ENCODE results near the gene ACOX3.

ACOX3 gene

GRCh38 chr4:8385611-8386010 lies 54.9 kb downstream of the ACOX3 start:
- DNase-seq: no peak

- DNase-seq: no peak
Measured at GRCh38 chr4:8385106-8385505, 55.4 kb downstream of the ACOX3 start.

- no peak for DNase-seq
Measured at GRCh38 chr4:8384397-8385060, 56.0 kb downstream of the ACOX3 start.

GRCh38 chr4:8383451-8384160 lies 56.9 kb downstream of the ACOX3 start:
- DNase-seq: no peak

GRCh38 chr4:8383016-8383415 lies 57.5 kb downstream of the ACOX3 start:
- no peak for DNase-seq

GRCh38 chr4:8381814-8382581 lies 58.5 kb downstream of the ACOX3 start:
- no peak for DNase-seq

- DNase-seq: no peak
Measured at GRCh38 chr4:8380511-8381415, 59.8 kb downstream of the ACOX3 start.

GRCh38 chr4:8379771-8380170 lies 60.8 kb downstream of the ACOX3 start:
- DNase-seq: no peak

DNA sequence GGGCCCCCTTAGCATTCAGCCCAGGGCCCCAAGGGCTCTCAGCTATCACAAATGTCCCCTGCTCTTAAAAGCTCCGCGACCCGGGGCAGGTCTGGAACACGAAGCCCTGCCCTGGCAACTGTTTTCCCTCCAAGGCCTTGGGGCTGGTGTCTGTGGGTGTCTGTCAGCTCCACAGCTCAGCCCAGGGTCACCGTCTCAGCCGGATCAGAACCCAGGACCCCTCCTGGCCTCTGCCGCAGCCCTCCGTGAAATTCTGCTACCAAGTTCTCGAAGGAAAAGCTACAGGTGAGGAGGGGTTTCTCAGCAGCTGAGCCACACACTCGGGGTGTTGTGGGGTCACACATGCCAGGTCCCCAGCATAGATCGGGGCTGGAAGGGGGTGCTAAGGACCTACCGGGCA lies 61.2 kb downstream of the ACOX3 start:
- no peak for DNase-seq

DNA sequence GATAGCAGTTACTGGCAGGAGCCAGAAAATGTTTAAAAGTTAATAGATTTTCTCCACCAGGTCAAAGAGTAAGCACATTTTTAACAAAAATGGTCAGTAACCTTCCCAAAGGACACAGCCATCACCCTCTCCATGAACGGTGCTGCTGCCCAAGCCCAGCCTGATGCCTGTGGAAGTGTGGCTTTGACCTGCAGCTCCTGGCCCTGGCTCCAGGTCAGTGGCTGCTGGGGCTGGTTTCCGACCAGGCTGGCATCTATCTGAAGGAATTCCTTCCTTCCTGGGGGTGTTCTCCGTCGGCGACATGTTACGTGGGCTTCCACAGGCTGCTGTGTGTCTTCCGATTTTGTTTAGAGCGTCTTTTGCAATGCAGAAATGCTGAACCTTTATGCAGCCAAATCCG lies 61.7 kb downstream of the ACOX3 start:
- no peak for DNase-seq

DNA sequence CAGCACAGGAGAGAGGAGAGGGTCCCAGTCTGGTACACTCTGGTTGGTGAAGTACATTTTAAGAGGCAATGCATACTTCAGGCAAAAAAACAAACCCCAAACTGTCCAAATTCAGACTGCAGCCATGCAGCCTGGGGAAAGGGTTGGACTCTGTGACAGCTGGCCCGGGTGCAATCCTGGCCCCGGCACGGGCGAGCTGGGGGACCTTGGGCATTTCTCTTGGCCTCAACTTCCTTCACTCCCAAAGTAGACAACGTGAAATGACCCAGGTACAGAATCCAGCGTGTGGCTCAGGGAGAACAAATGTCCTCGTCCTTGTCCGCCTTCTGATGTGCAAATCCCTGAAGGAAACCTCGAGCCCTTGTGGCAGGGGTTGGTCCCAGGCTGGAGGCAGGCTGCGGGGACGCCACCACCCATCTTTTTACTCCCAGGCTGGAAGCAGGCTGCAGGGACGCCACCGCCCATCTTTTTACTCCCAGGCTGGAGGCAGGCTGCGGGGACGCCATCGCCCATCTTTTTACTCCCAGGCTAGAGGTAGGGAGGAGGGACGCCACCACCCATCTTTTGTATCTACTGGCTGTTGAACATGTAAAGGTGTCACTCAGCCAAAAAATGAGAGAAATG lies 62.3 kb downstream of the ACOX3 start:
- no peak for DNase-seq

DNA sequence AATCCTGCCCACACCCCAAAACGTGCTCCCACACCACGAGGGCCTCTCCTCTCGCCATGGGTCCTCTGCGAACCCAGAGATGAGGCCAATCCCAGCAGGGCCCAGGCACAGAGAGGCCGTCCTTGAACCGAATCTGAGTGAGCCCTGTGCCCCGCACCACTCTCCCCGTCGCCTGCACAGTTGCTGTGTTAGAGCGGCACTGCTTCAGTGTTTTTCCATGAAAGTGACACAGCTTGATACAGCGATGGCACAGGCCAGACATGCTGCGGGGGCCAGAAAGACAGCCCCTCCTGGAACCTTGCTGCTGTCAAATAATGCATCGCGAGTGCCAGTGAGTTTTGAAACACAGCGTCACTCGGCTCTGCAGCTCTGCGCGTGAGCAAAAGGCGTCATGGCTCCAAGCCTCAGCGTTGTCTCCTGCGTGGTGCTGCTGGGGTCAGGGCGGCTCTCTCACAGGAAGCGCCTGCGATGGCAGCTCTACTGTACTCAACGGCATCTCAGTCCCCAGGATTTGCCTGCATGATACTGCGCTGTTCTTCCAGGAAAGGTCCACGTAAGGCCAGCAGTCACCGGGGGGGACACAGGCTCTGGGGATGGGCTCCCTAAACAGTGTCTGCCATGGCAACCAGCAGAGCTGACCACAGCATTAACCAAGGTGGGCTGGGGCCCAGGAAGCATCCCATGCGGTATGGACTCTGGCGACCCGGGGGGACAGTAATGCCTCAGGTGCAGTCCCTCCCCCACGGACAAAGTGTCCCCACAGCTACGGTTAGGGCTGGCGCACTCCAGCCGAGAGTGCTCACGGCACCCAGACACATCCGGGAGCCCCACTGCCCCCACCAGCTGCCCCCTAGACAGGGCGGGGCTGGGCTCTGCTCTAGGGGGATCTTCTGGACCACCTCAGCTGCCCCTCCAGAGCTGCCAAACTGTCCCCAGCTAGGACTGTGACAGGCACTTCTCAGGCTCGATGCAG lies 63.1 kb downstream of the ACOX3 start:
- no peak for DNase-seq

DNA sequence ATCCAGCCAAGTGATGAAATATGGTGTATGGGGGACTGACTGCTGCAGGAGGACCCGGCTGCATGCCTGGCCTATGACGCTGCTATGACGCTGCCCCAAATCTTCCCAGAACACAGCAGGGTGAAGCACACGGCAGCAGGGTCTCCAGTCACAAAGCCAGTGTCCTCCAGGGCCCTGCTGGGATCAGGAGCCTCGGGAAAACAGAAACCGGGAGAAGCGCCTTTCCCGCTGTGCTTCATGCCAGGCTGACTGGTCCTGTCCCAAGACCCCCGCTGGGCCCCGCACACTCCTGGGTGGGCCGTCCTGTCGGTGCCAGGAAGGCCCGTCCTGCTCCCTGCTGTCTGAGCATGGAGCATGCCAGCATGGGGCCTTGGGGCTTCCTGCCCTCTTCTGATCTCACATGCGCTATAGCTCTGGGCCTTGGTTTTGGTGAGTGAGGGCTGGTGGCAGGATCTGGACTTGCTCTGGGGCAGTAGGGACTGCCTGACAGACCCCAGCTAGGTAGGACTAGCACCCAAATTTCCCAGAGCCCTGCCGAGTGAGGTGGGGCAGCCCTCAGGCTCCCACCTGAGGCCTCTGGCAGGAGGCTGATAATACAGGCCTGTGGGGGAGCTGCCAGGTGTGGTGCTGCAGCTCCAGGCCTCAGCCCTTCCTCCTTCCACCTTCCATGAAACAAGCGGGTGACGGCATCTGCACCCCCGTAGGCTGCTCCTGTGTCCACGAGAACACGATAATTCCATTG lies 64.0 kb downstream of the ACOX3 start:
- no peak for DNase-seq

GRCh38 chr4:8374851-8375649 lies 65.5 kb downstream of the ACOX3 start:
- no peak for DNase-seq

- no peak for DNase-seq
Measured at GRCh38 chr4:8373973-8374545, 66.5 kb downstream of the ACOX3 start.

GRCh38 chr4:8373270-8373972 lies 67.1 kb downstream of the ACOX3 start:
- no peak for DNase-seq

- DNase-seq: no peak
Measured at GRCh38 chr4:8372506-8372905, 68.0 kb downstream of the ACOX3 start.

GRCh38 chr4:8371596-8371995 lies 68.9 kb downstream of the ACOX3 start:
- no peak for DNase-seq
